NCI-H2107 treated with DMSO at 0.1 percent for 48 hours (cell line): ENCODE data around the gene ADPRS.

Experiments
- DNase-seq: peaks from one replicate; lab custom pipeline; 2025; ENCODE audit not compliant: unreplicated experiment; lab: John Stamatoyannopoulos, UW

The ADPRS gene

DNA sequence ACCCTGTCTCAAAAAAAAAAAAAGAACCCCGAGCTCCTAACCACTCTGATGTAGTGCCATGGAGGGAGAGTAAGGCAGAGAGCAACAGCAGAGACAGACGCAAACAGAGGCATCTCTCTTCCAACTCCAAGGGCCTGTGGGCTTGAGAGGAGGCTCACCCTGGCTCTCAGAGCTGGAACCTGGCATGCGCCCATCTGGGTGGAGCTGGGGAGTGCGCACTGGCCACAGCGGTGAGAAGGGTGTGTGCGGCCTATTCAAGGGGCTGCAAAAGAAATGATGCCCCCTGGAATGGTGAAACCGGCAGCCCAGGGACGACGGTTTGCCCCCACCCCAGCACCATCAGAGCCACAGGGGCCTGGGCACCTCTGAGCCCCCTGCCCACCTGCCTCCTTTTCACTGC lies 18.7 kb downstream of the ADPRS start:
- DNase-seq = no peak

DNA sequence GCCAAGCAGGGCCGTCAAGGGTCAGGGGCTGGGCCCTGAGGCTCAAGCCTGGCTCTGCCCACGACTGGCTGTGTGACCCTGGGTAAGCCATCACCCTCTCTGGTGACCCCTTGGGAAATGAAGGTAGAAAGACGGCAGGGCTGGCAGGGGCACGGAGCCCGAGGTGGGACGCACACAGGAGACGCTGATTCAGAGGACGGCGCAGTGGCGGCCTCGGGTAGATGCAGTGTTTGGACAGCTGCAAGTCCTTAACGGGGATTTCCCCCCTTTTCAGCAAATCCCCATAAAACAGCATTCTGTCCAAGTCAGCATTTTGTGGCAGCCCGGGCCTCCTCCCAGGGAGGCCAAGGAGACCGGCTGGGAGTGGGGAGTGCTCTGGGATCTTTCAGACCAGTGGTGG lies 19.6 kb downstream of the ADPRS start:
- DNase-seq = no peak

DNA sequence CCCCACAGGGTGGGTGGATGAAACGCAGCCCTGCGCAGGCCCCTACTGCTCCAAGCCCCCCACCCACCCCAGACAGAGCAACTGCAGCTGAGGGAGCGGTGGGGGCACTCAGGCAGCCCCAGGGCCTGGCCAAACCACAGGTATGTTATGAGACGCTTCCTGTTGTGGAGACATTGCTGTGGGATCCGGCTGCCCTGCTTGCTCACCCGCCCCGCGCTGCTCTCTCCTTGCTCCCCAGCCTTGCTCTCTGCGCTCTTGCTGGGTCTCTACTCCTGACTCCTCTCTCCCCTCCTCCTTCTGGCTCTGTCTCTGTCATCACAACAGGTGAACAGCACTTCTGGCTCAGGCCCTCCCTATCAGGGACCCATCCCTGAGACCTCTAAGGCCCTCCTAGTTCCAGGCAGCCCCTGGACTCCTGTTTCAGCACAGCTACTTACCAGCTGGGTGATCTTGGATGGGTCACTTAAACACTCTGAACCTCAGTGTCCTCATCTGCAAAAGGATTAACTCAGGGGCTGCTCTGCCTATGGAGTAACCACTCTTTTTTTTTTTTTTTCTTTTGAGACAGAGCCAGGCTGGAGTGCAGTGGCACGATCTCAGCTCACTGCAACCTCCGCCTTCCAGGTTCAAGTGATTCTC lies 20.5 kb downstream of the ADPRS start:
- no peak for DNase-seq

DNA sequence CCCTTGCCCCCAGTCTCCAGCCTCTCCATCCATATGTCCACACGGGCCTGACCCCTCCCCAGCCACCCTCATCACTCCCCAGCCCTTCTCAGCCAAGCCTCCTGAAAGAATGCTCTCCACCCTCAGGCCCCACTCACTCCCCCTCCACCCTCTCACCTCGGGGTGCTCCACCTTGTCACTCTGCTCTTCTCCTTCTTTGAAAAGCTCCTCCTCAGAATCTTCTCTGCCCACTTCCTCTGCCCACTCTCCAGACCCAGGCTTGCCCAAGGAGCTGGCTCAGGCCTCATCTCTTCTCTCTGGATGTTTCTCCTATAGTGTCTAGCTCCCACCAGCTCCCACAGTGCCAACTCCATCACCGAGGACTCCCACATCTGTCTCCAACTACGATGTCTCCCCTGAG lies 22.5 kb downstream of the ADPRS start:
- no peak for DNase-seq

DNA sequence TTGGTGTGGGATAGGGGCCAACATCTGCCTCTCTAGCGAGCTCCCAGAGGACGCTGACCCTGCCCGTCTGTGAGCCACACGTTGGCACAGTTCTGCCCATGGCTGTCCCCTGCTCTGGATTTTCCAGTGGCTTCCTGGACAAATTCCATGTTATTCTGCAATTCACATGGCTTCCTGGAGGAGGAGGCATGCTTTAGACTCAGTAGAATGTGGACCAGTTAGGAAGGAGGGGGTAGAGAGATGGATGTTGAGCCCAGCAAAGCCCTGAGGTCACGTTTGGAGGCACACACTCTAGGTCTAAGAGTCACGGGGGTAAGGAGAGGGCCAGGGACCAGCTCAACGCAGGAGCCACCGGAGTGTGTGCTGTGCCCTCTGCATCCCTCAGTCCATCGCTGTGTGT lies 24.1 kb downstream of the ADPRS start:
- no peak for DNase-seq

DNA sequence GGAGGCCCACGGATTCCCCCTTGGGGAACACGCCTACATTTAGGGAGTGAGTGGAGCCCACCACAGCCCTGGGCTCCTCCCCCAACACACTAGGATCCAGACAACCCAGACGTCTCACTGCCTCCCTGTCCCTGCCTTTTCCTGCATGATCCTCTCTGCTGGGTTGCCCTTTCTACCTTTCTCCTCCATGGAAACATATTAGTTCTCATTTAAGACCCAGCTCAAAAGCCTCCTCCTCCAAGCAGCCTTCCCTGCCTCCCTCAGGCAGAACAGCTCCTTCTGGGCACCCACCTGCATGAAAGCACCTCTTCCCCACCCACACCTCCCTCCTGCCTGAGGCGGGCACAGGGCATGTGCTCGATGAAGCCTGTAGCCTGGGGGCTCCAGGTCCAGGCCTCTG lies 25.7 kb downstream of the ADPRS start:
- DNase-seq = no peak

DNA sequence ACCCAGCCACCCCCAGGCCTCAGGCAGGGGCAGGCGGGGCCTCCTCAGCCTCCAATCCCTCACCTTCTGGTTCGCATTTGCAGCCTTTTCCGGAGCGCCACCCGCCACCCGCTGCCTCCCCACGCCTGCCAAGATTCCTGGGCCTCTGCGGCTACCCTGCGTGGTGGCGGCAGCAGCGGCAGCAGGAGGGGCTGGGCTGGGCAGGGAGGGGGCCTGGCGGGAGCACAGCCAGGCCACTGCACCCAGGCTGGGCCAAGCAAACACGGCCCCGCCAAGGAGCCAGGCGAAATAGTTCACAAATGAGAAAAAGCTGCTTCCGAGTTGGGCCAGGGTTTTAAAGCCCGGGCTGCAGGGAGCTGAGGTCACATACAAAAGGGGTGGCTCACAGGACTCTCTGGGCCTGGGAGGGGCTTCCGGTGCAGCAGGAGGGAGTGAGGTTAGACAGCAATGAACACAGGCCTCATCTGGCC lies 26.5 kb downstream of the ADPRS start:
- DNase-seq = no peak

DNA sequence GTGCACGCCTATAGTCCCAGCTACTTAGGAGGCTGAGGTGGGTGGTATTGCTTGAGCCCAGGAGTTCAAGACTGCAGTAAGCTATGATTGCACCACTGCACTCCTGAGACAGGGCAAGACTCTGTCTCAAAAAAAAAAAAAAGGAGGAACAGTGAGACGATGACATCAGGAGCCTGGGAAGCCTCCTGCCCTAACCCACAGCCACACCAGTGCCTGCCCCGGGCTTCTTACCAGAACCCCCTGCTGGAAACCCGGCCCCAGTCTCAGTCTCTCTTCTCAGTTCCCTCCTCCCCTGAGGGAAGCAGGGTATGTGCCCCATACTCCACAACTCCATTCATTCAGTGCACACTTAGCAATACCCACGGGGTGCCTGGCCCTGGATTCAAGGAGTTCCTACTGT lies 27.2 kb downstream of the ADPRS start:
- DNase-seq = no peak

DNA sequence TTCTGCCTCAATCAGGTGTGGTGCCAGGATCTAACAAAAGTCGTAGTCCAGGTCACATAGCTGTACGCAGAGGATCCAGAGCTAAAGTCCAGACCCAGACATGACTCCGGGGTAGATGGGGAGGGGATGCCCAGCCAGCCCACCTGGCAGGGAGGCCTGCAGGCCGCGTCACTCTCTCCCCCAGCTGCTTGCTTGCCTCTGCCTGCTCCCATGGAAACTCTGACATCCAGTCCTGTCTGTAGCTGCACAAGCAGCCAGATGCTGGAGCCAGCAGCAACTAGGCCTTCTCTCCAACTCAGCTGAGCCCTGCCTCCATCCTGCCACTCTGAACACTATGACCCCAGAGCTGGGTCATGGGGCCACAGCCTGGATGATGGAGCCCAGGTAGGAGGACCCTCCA lies 28.2 kb downstream of the ADPRS start:
- no peak for DNase-seq

DNA sequence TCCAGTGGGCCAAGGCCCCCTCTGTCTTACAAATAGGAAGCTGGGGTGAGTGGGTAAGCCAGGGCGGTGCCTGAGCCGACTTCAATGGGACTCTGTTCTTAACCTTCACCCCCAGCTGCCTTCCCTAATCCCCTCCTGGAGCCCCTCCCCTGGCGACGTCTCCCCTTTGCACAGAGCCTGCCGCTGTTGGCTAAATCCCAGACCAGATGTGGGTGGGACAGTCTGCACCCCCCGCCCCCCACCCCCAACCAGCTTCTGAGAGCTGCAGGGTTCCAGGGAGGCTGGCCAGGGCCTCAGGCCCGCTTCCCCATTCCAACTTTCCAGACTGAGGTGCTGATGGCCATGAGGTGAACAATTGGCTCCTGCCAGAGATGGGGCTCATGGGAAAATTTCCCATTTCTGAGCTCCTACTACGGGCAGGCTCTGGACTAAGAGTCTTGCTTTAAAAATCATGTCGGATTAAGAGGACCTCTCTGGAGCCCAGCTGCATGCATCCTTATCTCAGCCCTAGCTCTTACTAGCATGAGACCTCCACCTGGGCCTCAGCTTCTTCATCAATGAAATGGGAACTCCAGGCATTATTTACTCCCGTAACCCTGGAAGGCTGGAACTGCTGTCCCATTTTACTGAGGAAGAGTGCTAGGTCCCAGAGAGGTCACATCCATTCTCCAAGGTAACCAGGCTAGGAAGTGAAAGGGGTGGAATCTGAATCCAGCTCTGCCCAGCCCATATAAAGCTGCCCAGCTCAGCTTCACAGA lies 29.9 kb downstream of the ADPRS start:
- no peak for DNase-seq

DNA sequence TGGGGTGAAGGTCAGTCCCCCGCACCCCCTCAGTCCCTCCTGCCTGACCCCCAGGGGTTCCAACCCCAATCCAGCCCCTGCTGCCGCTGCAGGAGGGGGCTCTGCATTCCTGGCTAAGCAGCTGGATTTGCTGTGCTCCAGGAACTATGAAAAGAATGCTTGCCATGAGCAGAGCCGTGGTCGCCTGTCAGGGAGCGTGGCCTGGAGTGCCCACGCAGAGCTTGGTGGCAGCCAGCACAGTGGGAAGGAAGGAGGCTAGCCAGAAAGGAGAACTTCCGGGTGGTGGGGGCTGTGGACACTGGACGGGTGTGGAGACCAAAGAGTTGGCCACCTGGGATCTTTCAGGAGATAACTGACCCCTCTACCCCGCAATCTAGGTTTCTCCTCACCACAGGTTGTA lies 30.8 kb downstream of the ADPRS start:
- no peak for DNase-seq

DNA sequence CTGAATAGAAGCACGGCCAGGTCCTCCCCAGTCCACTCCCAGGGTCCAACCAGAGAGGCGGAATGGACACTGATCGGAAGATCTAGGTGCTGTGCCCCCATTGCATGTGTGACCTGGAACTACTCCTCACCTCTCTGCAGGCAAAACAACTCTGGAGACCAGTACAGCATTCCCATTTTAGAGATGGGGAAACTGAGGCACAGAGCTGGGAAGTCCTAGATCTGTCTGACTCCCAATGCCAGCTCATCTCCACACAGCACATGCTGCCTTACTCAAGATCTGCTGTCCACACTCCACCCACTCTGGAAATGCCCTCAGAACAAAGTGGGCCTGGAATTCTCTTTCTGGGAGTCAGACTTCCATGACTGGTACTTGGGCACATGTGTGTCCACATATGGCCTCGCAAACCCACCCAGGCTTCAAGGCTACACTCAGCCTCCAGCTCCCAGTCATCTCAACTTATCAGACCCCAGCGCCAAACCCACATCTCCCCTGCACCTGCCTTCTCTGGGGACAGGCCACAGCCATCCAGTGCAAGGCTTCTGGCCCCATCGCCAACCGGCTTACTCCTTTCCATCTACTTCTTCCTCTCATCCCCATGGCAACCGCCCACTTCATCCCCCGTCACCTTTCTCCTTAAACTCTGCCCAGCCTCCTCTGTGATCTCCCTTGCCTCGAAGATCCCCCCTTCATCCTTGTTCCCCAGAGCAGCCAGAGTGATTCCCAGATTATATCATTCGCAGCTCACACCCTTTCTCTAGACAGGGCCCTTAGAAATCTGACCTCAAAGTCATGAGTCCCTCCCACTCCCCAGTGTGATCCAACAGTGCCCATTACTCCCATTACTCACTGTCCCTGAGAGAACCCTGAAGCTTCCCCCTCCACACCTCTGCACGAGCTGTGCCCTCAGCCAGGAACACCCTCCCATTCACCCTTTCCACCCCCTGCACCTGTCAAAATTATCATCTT lies 33.7 kb downstream of the ADPRS start:
- no peak for DNase-seq

DNA sequence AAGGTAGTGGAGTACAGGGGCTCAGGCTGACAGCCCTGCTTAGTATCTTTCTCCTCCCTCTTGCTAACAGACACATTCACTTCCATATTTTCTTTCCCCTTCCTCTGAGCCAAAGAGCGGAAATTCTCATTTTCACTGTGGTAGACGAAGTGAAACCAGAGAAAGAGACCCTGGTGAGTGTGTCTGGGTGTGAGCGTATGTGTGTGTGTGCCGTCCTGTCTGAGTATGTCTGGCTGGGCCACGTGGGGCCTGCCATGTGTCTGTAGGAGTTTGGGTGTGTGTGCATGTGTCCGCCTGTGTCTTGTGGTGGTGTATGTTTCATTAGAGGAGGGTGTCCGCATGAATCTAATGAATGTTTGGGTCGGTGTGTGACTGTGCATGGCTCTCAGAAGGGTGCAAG lies 34.7 kb downstream of the ADPRS start:
- no peak for DNase-seq

DNA sequence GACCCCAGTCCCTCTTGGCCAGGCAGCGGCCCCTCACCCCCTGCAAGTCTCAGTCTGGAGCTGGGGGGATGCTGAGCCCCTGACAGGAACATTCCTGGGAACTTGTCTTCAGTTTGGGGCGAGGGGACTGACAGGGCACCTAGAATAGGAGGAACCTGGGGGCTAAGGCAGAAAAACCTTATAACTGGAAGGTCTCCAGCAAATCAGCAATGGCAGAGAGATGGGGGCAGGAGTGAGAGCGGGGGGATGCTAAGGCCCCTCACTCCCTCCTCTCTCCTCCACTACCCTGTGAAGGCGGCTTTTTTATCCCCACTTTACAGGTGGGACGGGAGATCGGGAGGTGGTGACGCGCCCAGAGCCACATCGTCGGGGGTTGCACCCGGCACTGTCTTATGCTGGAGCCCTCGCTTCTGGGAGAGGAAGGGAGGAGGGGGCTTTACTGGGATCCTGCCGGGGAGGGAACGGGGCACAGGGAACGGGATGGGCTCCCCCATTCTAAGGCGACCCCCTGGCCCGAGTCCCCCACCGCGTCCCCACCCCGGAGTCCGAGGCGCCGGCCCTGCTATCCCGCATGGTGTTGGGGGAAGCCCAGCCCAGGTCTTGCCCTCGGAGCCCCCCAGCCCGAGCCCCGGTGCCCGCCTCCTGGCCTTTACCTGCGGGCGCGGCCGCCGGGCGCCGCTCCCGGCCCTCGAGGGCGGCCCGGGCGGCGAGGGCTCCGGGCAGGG lies 35.9 kb downstream of the ADPRS start:
- DNase-seq = no peak

DNA sequence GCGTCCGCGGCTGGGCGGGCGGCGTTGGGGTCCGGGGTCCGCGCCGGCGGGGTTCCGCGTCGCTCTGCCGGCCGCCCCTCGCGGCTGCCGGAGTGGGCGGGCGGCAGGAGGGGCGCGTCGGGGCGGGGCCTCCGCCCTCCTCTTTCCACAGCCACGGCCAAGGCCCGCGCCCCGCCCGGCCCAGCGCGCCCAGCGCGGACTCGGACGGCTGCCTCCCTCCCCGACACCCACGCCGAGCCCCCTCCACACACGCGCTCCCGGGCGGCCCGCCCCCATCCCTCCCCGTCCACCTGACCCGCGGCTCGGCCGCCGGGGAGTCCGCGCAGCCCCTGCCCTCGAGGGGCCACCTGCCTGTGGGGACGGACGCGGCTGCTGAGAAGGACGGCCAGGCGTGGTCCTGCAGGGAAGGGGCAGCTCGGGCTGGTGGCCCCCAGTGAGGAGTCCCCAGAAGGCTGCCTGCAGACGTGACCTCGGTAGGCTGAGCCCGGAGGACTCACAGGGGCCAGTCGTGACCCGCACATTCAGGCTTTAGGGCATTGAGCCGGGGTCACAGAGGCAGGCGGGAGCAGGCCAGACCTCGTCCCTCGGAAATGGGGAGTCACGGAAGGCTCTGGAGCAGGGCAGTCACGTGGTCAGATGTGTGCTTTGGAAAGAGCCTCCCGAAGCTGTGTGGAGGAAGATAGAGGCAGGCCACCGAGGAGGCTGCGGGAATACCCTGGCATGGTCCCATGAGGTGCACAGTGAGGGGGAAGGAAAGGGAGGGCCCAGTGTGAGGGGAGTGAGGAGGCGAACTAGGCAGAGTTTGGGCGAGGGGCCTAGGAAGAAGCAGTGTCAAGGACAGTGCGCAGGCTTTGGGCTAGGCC lies 36.7 kb downstream of the ADPRS start, which contains the start of gene COL8A2:
TSS of gene COL8A2 (minus strand) at position 94 of the 863 bp plus-strand sequence. CDS start 24,980 bp downstream, outside the sequence.
- DNase-seq = no peak

DNA sequence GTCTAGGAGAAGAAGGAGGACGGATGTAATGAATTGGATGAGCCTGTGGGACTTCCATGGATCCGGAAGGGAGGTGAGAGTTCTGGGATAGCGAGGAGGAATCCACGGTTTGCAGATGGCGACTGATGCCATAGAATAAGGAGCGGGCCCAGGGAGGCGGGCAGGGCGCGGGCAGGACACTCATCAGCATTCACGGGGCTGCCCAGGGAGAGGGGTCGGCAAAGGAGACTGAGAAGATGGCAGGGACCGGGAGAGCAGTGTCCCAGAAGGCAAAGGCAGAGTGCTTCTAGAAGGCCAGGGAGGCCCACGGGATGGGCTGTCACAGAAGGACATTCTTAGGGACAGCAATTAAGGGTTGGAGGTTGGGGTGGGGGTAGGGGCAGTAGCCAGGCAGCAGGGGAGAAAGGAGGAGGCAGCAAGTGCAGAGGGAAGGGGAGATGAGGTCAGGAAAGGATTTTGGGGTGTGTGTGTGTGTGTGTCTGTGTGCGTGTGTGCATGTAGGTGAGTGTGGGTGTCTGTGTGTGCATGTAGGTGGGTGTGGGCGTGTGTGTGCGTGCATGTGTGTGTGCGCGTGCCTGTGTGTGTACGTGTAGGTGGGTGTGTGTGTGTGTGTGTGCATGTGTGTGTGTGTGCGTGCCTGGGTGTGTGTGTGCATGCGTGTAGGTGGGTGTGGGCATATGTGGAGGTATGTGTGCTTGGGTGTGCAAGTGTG lies 37.5 kb downstream of the ADPRS start:
- DNase-seq = no peak

DNA sequence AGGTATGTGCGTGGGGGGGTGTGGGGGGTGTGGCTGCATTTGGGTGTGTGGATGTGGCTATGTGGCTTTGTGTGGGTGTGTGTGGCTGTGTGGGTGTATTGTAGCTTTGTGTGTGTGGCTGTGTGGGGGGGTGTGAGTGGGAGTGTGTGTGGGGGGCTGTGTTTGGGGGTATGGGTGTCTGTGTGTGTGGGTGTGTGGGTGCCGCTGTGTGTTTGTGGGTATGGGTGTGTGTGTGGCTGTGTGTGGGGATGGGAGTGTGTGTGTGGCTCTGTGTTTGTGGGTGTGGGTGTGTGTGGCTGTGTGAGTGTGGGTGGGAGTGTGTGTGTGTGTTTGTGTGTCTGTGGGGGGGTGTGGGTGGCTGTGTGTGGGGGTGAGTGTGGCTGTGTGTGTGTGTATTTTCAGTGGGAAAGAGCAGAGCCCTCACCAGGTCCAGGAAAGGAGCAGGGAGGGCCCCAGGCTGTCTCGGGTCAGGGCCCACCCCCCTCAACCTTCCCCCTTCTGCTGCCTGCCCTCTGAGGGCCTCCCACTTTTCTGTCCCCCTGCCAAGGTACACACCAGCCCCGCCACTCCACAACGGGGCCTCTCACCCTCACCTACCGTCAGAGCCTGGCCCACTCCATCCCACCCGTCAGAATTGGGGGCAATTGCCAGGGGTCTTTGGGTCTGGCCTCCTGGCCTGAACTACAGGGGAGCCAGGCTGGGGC lies 38.3 kb downstream of the ADPRS start:
- DNase-seq = no peak

DNA sequence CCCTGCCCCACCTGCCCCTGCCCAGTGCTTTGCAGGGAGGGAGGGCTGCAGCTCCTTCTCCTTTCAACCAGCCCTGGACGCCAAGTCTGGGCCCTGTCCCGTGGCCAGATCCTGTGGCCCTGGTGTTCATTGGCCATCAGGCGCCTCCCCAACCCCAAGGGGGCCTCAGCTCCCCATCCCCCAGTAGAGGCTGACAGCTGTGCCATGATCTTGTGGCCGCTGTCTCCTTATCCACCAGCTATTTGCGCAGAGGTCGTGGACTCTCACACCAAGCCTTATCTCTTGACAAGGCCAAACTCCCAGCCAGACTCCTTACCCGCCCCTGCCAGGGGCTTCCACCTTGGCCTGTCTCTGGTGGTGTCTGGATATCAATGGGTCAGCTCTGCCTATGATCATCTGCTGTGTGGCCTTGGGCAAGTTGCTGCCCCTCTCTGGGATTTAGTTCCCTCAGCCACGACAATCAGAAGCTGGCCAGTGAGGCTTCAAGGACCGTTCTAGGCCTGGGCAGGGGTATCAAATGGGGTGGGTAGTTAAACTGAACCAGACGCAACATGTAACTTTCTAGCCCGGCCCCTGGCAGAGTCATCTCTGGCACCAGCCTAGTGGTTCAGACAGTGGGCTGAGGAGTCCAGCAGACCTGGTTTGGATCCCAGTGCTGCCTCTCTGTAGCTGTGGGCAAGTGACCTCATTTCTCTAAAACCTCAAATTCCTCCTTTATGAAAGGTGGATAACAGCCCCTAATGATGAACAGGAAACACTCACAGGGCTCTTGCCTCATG lies 39.6 kb downstream of the ADPRS start:
- DNase-seq = no peak
